Spleen (tissue), 7 donors: ENCODE results near the gene SLC18A3.

Source experiments
- CTCF ChIP-seq, 11 experiments: fragments of 200-600 bp in 7 of 11; fragments of 450-650 bp in 4 of 11; sonication (generic) in 4 of 11; IDR thresholded peaks in 8 of 11; conservative IDR thresholded peaks in 3 of 11; 1 replicate in 7 of 11; 2 replicates in 4 of 11; pipeline versions ENCODE4 v1.4.0 to v1.8.0; 2016 to 2021; ENCODE audit warnings: antibody characterized with exemption in 11 of 11, inconsistent platforms in 4 of 11, mild to moderate bottlenecking in 1 of 11
- POLR2A ChIP-seq, 3 donors: fragments of 450-650 bp; IDR thresholded peaks; one replicate each; pipeline ENCODE4 v1.5.1; 2017; ENCODE audit warnings: antibody characterized with exemption in 3 of 3, mild to moderate bottlenecking in 1 of 3
- donor health status: DM: no; HTN: no; CAD: no; lungs with moderate emphysema.
- donor health status: DM: no; HTN: no; CAD: no.
- donor health status: DM: no; HTN: no; CAD: no.

DNA sequence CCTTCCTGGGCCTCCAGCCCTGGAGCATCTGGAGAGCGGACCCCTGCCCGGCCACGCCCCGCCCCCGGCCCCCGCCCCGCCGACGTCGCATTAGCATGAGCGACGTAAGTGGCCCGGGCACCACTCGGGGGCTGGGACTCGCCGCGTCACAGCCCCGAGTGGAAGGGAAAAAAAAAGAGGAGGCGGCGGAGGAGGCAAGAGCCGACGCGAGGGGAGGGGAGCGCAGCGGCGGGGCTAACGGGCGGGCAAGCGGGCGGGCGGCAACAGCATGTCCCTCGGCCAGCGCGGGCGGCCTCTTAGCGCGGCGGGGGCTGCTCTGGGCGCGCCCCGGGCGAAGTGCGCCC is at the start of gene SLC18A3:
- TF ChIP-seq POLR2A (IDR thresholded peaks at IDR 0.05) (no peak), CTCF (IDR thresholded peaks at IDR 0.05 in 8 of 11, conservative IDR thresholded peaks at IDR 0.05 in 3 of 11) (no peak)
